ENCODE data around the gene AP3M1. TPM values are rescaled to one million over a fixed set of nuclear protein-coding genes. Genes with fewer than 3 reads are reported as not detected.
"Not testable (repeated sequence)": the region's sequence is repeated elsewhere in the genome, so short reads cannot be mapped to it uniquely, and the experiment has no call there.

Gene AP3M1
- total RNA-seq, 1 experiment from 2014 or later, result 52.9 TPM

- H4K20me1 ChIP-seq (ENCODE audit: insufficient read depth, low read depth, low read length), result no peaks in the 10 kb centered on the region
- H3K9me3 ChIP-seq (ENCODE audit: low read length), result no peaks in the 10 kb centered on the region
- no peaks in the 10 kb centered on the region for H3K36me3 ChIP-seq (ENCODE audit: insufficient read depth, low read length)
- H2AFZ ChIP-seq (ENCODE audit: low read length), result no peak overlapping the region
- H3K9ac ChIP-seq (ENCODE audit: low read length), result no peak overlapping the region
- H3K27ac ChIP-seq (ENCODE audit: low read length), result no peak overlapping the region
- peaks cover 23% of the 10 kb centered on the region for H3K4me1 ChIP-seq (ENCODE audit: low read length)
- H3K4me3 ChIP-seq (ENCODE audit: low read length), result no peak overlapping the region
- H3K79me2 ChIP-seq (ENCODE audit: low read length), result peaks cover 52% of the 10 kb centered on the region
- no peaks in the 10 kb centered on the region for H3K27me3 ChIP-seq (ENCODE audit: low read length)
- H3K4me2 ChIP-seq (ENCODE audit: low read depth, low read length, poor library complexity, severe bottlenecking), result peak overlapping the region; percentile 74
- DNase-seq, result no peak
- H3K9me2 ChIP-seq (replicated peaks; ENCODE audit: insufficient read depth, low read length), result no peaks in the 10 kb centered on the region
Observed at GRCh38 chr10:74153123-74153522, 2.5 kb upstream of the AP3M1 start.

GRCh38 chr10:74151879-74152722 is 1.5 kb upstream of the AP3M1 start:
- Histone ChIP-seq H4K20me1 (ENCODE audit: insufficient read depth, low read depth, low read length) (no peaks in the 10 kb centered on the region), H3K79me2 (ENCODE audit: low read length) (peaks cover 62% of the 10 kb centered on the region), H3K9me3 (ENCODE audit: low read length) (no peaks in the 10 kb centered on the region)

GRCh38 chr10:74150990-74151878 is 606 bp upstream of the AP3M1 start, which contains the start of gene ADK:
ADK (plus strand) TSS chr10:74151221; CDS start chr10:74151279, 58 bp downstream.
- Histone ChIP-seq H3K4me1 (ENCODE audit: low read length) (peaks cover 23% of the 10 kb centered on the region), H3K9ac (ENCODE audit: low read length) (peak within 1 kb of the TSS; percentile 86), H3K27me3 (ENCODE audit: low read length) (no peaks in the 10 kb centered on the region), H3K4me3 (ENCODE audit: low read length) (peak within 1 kb of the TSS; percentile 86), H2AFZ (ENCODE audit: low read length) (peak within 1 kb of the TSS; percentile 94), H3K9me3 (ENCODE audit: low read length) (no peaks in the 10 kb centered on the region), H3K27ac (ENCODE audit: low read length) (peak within 1 kb of the TSS; percentile 82), H3K36me3 (ENCODE audit: insufficient read depth, low read length) (0 out of 2 replicates have a peak, but pooled peaks cover 2% of the 10 kb centered on the region), H3K79me2 (ENCODE audit: low read length) (peaks cover 70% of the 10 kb centered on the region), H4K20me1 (ENCODE audit: insufficient read depth, low read depth, low read length) (no peaks in the 10 kb centered on the region), H3K4me2 (ENCODE audit: low read depth, low read length, poor library complexity, severe bottlenecking) (peak within 1 kb of the TSS; percentile 74), H3K9me2 (replicated peaks; ENCODE audit: insufficient read depth, low read length) (no peaks in the 10 kb centered on the region)
- peak; percentile 100 for DNase-seq

More at GRCh38 chr10:74151879-74152722, 1.5 kb upstream of the AP3M1 start:
- Histone ChIP-seq H3K4me1 (ENCODE audit: low read length) (peaks cover 23% of the 10 kb centered on the region), H3K27me3 (ENCODE audit: low read length) (no peaks in the 10 kb centered on the region), H3K36me3 (ENCODE audit: insufficient read depth, low read length) (no peaks in the 10 kb centered on the region), H3K9ac (ENCODE audit: low read length) (peak overlapping the region; percentile 86), H2AFZ (ENCODE audit: low read length) (peak overlapping the region; percentile 94; the same call in 1 of the 2 replicates), H3K9me2 (replicated peaks; ENCODE audit: insufficient read depth, low read length) (no peaks in the 10 kb centered on the region), H3K4me2 (ENCODE audit: low read depth, low read length, poor library complexity, severe bottlenecking) (peak overlapping the region; percentile 74), H3K27ac (ENCODE audit: low read length) (peak overlapping the region; percentile 1; the same call in 1 of the 2 replicates), H3K4me3 (ENCODE audit: low read length) (peak overlapping the region; percentile 86)
- peak; percentile 49 for DNase-seq

- not testable (repeated sequence) for H3K4me3 ChIP-seq (ENCODE audit: low read length); DNase-seq; H4K20me1 ChIP-seq (ENCODE audit: insufficient read depth, low read depth, low read length); H3K27ac ChIP-seq (ENCODE audit: low read length); H3K4me2 ChIP-seq (ENCODE audit: low read depth, low read length, poor library complexity, severe bottlenecking); H3K9me2 ChIP-seq (replicated peaks; ENCODE audit: insufficient read depth, low read length); H3K4me1 ChIP-seq (ENCODE audit: low read length); H2AFZ ChIP-seq (ENCODE audit: low read length); H3K9me3 ChIP-seq (ENCODE audit: low read length); H3K27me3 ChIP-seq (ENCODE audit: low read length); H3K9ac ChIP-seq (ENCODE audit: low read length)
- H3K79me2 ChIP-seq (ENCODE audit: low read length), result peaks cover 89% of the 10 kb centered on the region
- H3K36me3 ChIP-seq (ENCODE audit: insufficient read depth, low read length), result peaks cover 11% of the 10 kb centered on the region
Observed at GRCh38 chr10:74146980-74147379, 3.6 kb downstream of the AP3M1 start.

- DNase-seq, result no peak
- no peak overlapping the region for H3K4me3 ChIP-seq (ENCODE audit: low read length)
- H3K4me1 ChIP-seq (ENCODE audit: low read length), result peaks cover 6% of the 10 kb centered on the region
- H3K9me2 ChIP-seq (replicated peaks; ENCODE audit: insufficient read depth, low read length), result no peaks in the 10 kb centered on the region
- H4K20me1 ChIP-seq (ENCODE audit: insufficient read depth, low read depth, low read length), result no peaks in the 10 kb centered on the region
- H3K27ac ChIP-seq (ENCODE audit: low read length), result no peak overlapping the region
- no peaks in the 10 kb centered on the region for H3K9me3 ChIP-seq (ENCODE audit: low read length)
- H3K79me2 ChIP-seq (ENCODE audit: low read length), result peaks cover 93% of the 10 kb centered on the region
- H3K9ac ChIP-seq (ENCODE audit: low read length), result no peak overlapping the region
- no peak overlapping the region for H3K4me2 ChIP-seq (ENCODE audit: low read depth, low read length, poor library complexity, severe bottlenecking)
- no peaks in the 10 kb centered on the region for H3K27me3 ChIP-seq (ENCODE audit: low read length)
- peaks cover 13% of the 10 kb centered on the region for H3K36me3 ChIP-seq (ENCODE audit: insufficient read depth, low read length)
- H2AFZ ChIP-seq (ENCODE audit: low read length), result no peak overlapping the region
Observed at GRCh38 chr10:74145133-74145532, 5.5 kb downstream of the AP3M1 start.

- Histone ChIP-seq H3K4me2 (ENCODE audit: low read depth, low read length, poor library complexity, severe bottlenecking) (no peak overlapping the region), H3K4me1 (ENCODE audit: low read length) (no peaks in the 10 kb centered on the region), H3K27ac (ENCODE audit: low read length) (no peak overlapping the region), H4K20me1 (ENCODE audit: insufficient read depth, low read depth, low read length) (no peaks in the 10 kb centered on the region), H3K9me3 (ENCODE audit: low read length) (no peaks in the 10 kb centered on the region), H3K9ac (ENCODE audit: low read length) (no peak overlapping the region), H3K4me3 (ENCODE audit: low read length) (no peak overlapping the region), H3K27me3 (ENCODE audit: low read length) (no peaks in the 10 kb centered on the region), H3K9me2 (replicated peaks; ENCODE audit: insufficient read depth, low read length) (no peaks in the 10 kb centered on the region), H3K36me3 (ENCODE audit: insufficient read depth, low read length) (peaks cover 37% of the 10 kb centered on the region), H3K79me2 (ENCODE audit: low read length) (peaks cover 53% of the 10 kb centered on the region), H2AFZ (ENCODE audit: low read length) (no peak overlapping the region)
- DNase-seq, result no peak
Observed at GRCh38 chr10:74140553-74140952, 10.1 kb downstream of the AP3M1 start.

GRCh38 chr10:74139981-74140380 is 10.6 kb downstream of the AP3M1 start:
- peaks cover 47% of the 10 kb centered on the region for H3K79me2 ChIP-seq (ENCODE audit: low read length)

GRCh38 chr10:74138596-74138995 is 12.0 kb downstream of the AP3M1 start:
- not testable (repeated sequence) for H3K9me3 ChIP-seq (ENCODE audit: low read length); H4K20me1 ChIP-seq (ENCODE audit: insufficient read depth, low read depth, low read length); H3K9ac ChIP-seq (ENCODE audit: low read length); H2AFZ ChIP-seq (ENCODE audit: low read length); H3K4me3 ChIP-seq (ENCODE audit: low read length); H3K4me2 ChIP-seq (ENCODE audit: low read depth, low read length, poor library complexity, severe bottlenecking); H3K27ac ChIP-seq (ENCODE audit: low read length); H3K27me3 ChIP-seq (ENCODE audit: low read length); H3K4me1 ChIP-seq (ENCODE audit: low read length); H3K9me2 ChIP-seq (replicated peaks; ENCODE audit: insufficient read depth, low read length); DNase-seq
- Histone ChIP-seq H3K79me2 (ENCODE audit: low read length) (peaks cover 40% of the 10 kb centered on the region), H3K36me3 (ENCODE audit: insufficient read depth, low read length) (peaks cover 51% of the 10 kb centered on the region)

More at GRCh38 chr10:74139981-74140380, 10.6 kb downstream of the AP3M1 start:
- H2AFZ ChIP-seq (ENCODE audit: low read length), result no peak overlapping the region
- no peaks in the 10 kb centered on the region for H3K9me3 ChIP-seq (ENCODE audit: low read length)
- H3K4me3 ChIP-seq (ENCODE audit: low read length), result no peak overlapping the region
- no peaks in the 10 kb centered on the region for H3K4me1 ChIP-seq (ENCODE audit: low read length)
- H3K9me2 ChIP-seq (replicated peaks; ENCODE audit: insufficient read depth, low read length), result no peaks in the 10 kb centered on the region
- no peak overlapping the region for H3K27ac ChIP-seq (ENCODE audit: low read length)
- no peaks in the 10 kb centered on the region for H3K27me3 ChIP-seq (ENCODE audit: low read length)
- peaks cover 41% of the 10 kb centered on the region for H3K36me3 ChIP-seq (ENCODE audit: insufficient read depth, low read length)
- H3K9ac ChIP-seq (ENCODE audit: low read length), result no peak overlapping the region
- no peaks in the 10 kb centered on the region for H4K20me1 ChIP-seq (ENCODE audit: insufficient read depth, low read depth, low read length)
- no peak overlapping the region for H3K4me2 ChIP-seq (ENCODE audit: low read depth, low read length, poor library complexity, severe bottlenecking)
- no peak for DNase-seq

Data from Karpas-422 (cell line).